H1 (cell line): Measurements from ENCODE around the gene RTTN. TPM values are rescaled to one million over a fixed set of nuclear protein-coding genes. Genes with fewer than 3 reads are reported as not detected.

Experiments
- CHD7 ChIP-seq: fragments of 300-600 bp; sonication (generic); IDR thresholded peaks from 2 replicates; pipeline ENCODE4 v1.7.1; 2012; ENCODE audit warnings: low read length, moderate library complexity, mild to moderate bottlenecking, inconsistent platforms; ENCODE audit not compliant: insufficient replicate concordance
- CTBP2 ChIP-seq: IDR thresholded peaks from 2 replicates; pipeline ENCODE4 v1.7.0; 2011; ENCODE audit warnings: borderline replicate concordance, mild to moderate bottlenecking, moderate library complexity, mixed read lengths, low read length; ENCODE audit not compliant: insufficient read depth, insufficient read length
- JUND ChIP-seq: IDR thresholded peaks from 2 replicates; pipeline ENCODE4 v1.6.1; 2011; ENCODE audit warnings: mild to moderate bottlenecking, improper control_type of control experiment, low read length
- MAFK ChIP-seq: IDR thresholded peaks from 2 replicates; pipeline ENCODE4 v1.6.1; 2012; ENCODE audit warnings: low read depth, mild to moderate bottlenecking, improper control_type of control experiment, low read length
- NRF1 ChIP-seq: IDR thresholded peaks from 2 replicates; pipeline ENCODE4 v1.6.1; 2011; ENCODE audit warnings: mild to moderate bottlenecking, low read depth, low read length, improper control_type of control experiment
- PHF8 ChIP-seq: fragments of 200-600 bp; sonication (generic); conservative IDR thresholded peaks from 2 replicates; pipeline ENCODE4 v1.7.1; 2012; ENCODE audit warnings: low read depth, mild to moderate bottlenecking, inconsistent platforms, low read length, moderate library complexity
- SP4 ChIP-seq: IDR thresholded peaks from 2 replicates; pipeline ENCODE4 v1.6.1; 2012; ENCODE audit warnings: low read length, inconsistent platforms
- polyA plus RNA-seq, 7 experiments: library from polyadenylated mRNA; depleted of rRNA in 3 of 7; stranded (reverse) in 5 of 7; unstranded in 2 of 7; fragments of >200 nt in 5 of 7; fragments of 200-250 nt in 2 of 7; gene quantifications; 1 replicate in 5 of 7; 2 replicates in 1 of 7; 4 replicates in 1 of 7; pipeline versions ENCODE4 v1.2.1 to v1.2.3, GENCODE V29; 2011 to 2013; ENCODE audit warnings: missing spikeins in 2 of 7, mixed read lengths in 2 of 7
- total RNA-seq: library from RNA; stranded (reverse); fragmentation: NEBNext Ultra II Directional; extraction: Animal tissue kit (Norgen Biotek cat#: 25700); gene quantifications from 2 replicates; pipeline ENCODE4 v1.2.1, GENCODE V29; 2021
- TF ChIP-seq, protein P1 (sequence below), 3 experiments: IDR thresholded peaks; 1 replicate in 2 of 3; 2 replicates in 1 of 3; pipeline versions ENCODE4 v1.5.1 to v1.6.1; 2011; ENCODE audit warnings: low read length in 3 of 3, mild to moderate bottlenecking in 3 of 3, inconsistent platforms in 2 of 3, low read depth in 1 of 3, moderate library complexity in 1 of 3; ENCODE audit not compliant: insufficient read depth in 1 of 3; ENCODE audit errors: control extremely low read depth in 1 of 3

RTTN gene
- total and polyA plus RNA-seq, 2 of the 8 experiments (the other 6 are each of a cell fraction or from before 2014, with no cell fraction given), result 9.1 to 21.4 TPM

DNA sequence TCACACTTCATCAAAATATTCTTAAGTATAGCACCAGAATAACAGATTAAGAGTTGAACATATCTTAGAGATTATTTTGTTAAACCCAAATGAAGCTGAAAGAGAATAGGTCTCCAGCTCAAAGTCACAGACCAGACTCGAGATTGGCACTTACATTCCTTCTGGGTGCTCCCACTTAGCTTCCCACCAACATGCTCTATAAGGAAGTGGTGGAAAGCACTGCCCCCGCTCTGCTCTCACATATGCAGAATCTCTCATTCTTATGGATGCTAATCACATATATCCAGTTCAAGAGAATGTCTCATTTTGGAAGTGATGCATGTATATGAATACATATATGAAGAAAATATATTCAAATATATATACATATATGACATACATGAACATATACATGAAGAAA is 186.4 kb downstream of the RTTN start (continued):
- TF ChIP-seq CHD7, result no peak
- TF ChIP-seq MAFK, result no peak
- TF ChIP-seq, protein P1, sequence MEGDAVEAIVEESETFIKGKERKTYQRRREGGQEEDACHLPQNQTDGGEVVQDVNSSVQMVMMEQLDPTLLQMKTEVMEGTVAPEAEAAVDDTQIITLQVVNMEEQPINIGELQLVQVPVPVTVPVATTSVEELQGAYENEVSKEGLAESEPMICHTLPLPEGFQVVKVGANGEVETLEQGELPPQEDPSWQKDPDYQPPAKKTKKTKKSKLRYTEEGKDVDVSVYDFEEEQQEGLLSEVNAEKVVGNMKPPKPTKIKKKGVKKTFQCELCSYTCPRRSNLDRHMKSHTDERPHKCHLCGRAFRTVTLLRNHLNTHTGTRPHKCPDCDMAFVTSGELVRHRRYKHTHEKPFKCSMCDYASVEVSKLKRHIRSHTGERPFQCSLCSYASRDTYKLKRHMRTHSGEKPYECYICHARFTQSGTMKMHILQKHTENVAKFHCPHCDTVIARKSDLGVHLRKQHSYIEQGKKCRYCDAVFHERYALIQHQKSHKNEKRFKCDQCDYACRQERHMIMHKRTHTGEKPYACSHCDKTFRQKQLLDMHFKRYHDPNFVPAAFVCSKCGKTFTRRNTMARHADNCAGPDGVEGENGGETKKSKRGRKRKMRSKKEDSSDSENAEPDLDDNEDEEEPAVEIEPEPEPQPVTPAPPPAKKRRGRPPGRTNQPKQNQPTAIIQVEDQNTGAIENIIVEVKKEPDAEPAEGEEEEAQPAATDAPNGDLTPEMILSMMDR (IDR thresholded peaks at IDR 0.05; ENCODE audit: control extremely low read depth in 1 of 3, insufficient read depth in 1 of 3, low read depth in 1 of 3, low read length in 3 of 3), result no peak
- no peak for TF ChIP-seq PHF8
- no peak for TF ChIP-seq NRF1
- no peak for TF ChIP-seq CTBP2
- no peak for TF ChIP-seq JUND
- no peak for TF ChIP-seq SP4
